B cell (primary cell): ENCODE measurements around the gene PARK7. TPM values are rescaled to one million over a fixed set of nuclear protein-coding genes. Genes with fewer than 3 reads are reported as not detected.

Source experiments
- ATAC-seq: fragments of 200-7000 bp; cut with Tn5 transposase; one replicate; pipeline ENCODE4 v1.10.0; 2021; ENCODE audit warnings: low read depth, mild to moderate bottlenecking, moderate number of reproducible peaks, moderate library complexity
- CTCF ChIA-PET: fragments of 350-600 bp; sonication (Branson Sonifier 250); formaldehyde crosslinking; loops from one replicate; lab custom pipeline; 2021; ENCODE audit warnings: antibody characterized with exemption, inconsistent platforms; lab: Charles Lee
- POLR2A ChIA-PET: fragments of 350-600 bp; sonication (Branson Sonifier 250); formaldehyde crosslinking; loops from one replicate; lab custom pipeline; 2021; ENCODE audit warnings: antibody characterized with exemption; lab: Charles Lee
- DNase-seq: peaks from one replicate; pipeline ENCODE4 v3.0.0; 2013
- H2AFZ ChIP-seq: 2 replicates; pipeline ENCODE4 v1.6.1; 2012; ENCODE audit warnings: mild to moderate bottlenecking, low read depth, low read length; ENCODE audit not compliant: insufficient read depth, poor library complexity, severe bottlenecking
- H3K27ac ChIP-seq, 2 donors: 1 replicate in 1 of 2; 2 replicates in 1 of 2; pipeline ENCODE4 v1.5.1; 2012 to 2013; ENCODE audit warnings: low read length in 2 of 2, mild to moderate bottlenecking in 2 of 2, moderate library complexity in 1 of 2
- H3K27me3 ChIP-seq, 4 experiments: fragments of 200-600 bp in 1 of 4; sonication (generic) in 1 of 4; replicated peaks in 1 of 4; 1 replicate in 2 of 4; 2 replicates in 2 of 4; pipeline versions ENCODE4 v1.6.1 to v1.7.0; 2013 to 2016; ENCODE audit warnings: low read length in 3 of 4, mild to moderate bottlenecking in 2 of 4, mixed read lengths in 1 of 4, moderate library complexity in 1 of 4; ENCODE audit not compliant: insufficient read depth in 4 of 4, control insufficient read depth in 3 of 4; ENCODE audit errors: control extremely low read depth in 1 of 4
- H3K36me3 ChIP-seq, 2 experiments: replicated peaks in 1 of 2; 1 replicate in 1 of 2; 2 replicates in 1 of 2; pipeline versions ENCODE4 v1.6.1 to v1.7.1; 2013; ENCODE audit warnings: low read length in 1 of 2; ENCODE audit not compliant: insufficient read depth in 2 of 2, control insufficient read depth in 1 of 2; ENCODE audit errors: control extremely low read depth in 1 of 2, extremely low read depth in 1 of 2
- H3K4me1 ChIP-seq, 2 donors: fragments of 200-600 bp in 1 of 2; sonication (generic) in 1 of 2; 1 replicate in 1 of 2; 2 replicates in 1 of 2; pipeline versions ENCODE4 v1.5.1 to v1.6.1; 2013 to 2017; ENCODE audit warnings: low read length in 2 of 2; ENCODE audit not compliant: control insufficient read depth in 2 of 2, insufficient read depth in 2 of 2
- H3K4me2 ChIP-seq: replicated peaks from 2 replicates; pipeline ENCODE3; 2012; ENCODE audit warnings: mild to moderate bottlenecking, low read depth, low read length; ENCODE audit not compliant: poor library complexity, severe bottlenecking
- H3K4me3 ChIP-seq, 5 experiments: fragments of 200-600 bp in 1 of 5; sonication (generic) in 1 of 5; 1 replicate in 3 of 5; 2 replicates in 2 of 5; pipeline versions ENCODE4 v1.5.1 to v1.7.0; 2011 to 2016; ENCODE audit warnings: low read length in 4 of 5, mild to moderate bottlenecking in 4 of 5, low read depth in 2 of 5, control low read depth in 1 of 5, moderate library complexity in 1 of 5; ENCODE audit not compliant: insufficient read depth in 1 of 5; ENCODE audit errors: control extremely low read depth in 1 of 5, extremely low read depth in 1 of 5
- H3K79me2 ChIP-seq: fragments of 200-600 bp; sonication (generic); one replicate; pipeline ENCODE4 v1.6.0; 2016; ENCODE audit warnings: low read length; ENCODE audit not compliant: control insufficient read depth, insufficient read depth
- H3K9ac ChIP-seq: fragments of 200-600 bp; sonication (generic); 2 replicates; pipeline ENCODE4 v1.6.1; 2017; ENCODE audit warnings: mild to moderate bottlenecking, low read length, moderate library complexity
- H3K9me3 ChIP-seq, 3 donors: one replicate each; pipeline versions ENCODE4 v1.6.1 to v1.7.1; 2013; ENCODE audit warnings: low read length in 2 of 3; ENCODE audit not compliant: control insufficient read depth in 2 of 3, insufficient read depth in 1 of 3; ENCODE audit errors: control extremely low read depth in 1 of 3
- H4K20me1 ChIP-seq: 2 replicates; pipeline ENCODE4 v1.6.0; 2012; ENCODE audit warnings: mild to moderate bottlenecking, low read length; ENCODE audit not compliant: insufficient read depth, control insufficient read depth, poor library complexity, severe bottlenecking
- H3K27ac Mint-ChIP-seq: one replicate; pipeline ENCODE4 v1.8.0; 2021; ENCODE audit warnings: mixed read lengths
- H3K27me3 Mint-ChIP-seq: one replicate; pipeline ENCODE4 v1.8.0; 2021; ENCODE audit warnings: mixed read lengths
- H3K4me1 Mint-ChIP-seq: one replicate; pipeline ENCODE4 v1.8.0; 2021; ENCODE audit warnings: mixed read lengths
- H3K4me3 Mint-ChIP-seq: one replicate; pipeline ENCODE4 v1.8.0; 2021; ENCODE audit warnings: mixed read lengths
- H3K9me3 Mint-ChIP-seq: one replicate; pipeline ENCODE4 v1.8.0; 2022; ENCODE audit warnings: mixed read lengths; ENCODE audit not compliant: insufficient read depth
- CTCF ChIP-seq: fragments of 200-600 bp; IDR thresholded peaks from one replicate; pipeline ENCODE4 v1.8.0; 2022; ENCODE audit warnings: antibody characterized with exemption, mild to moderate bottlenecking
- EZH2 ChIP-seq: IDR thresholded peaks from 2 replicates; pipeline ENCODE4 v1.6.1; 2012; ENCODE audit warnings: borderline replicate concordance, low read depth, mild to moderate bottlenecking, moderate library complexity, low read length; ENCODE audit not compliant: insufficient read depth, poor library complexity, severe bottlenecking
- WGBS: methylation state at CpG from one replicate; pipeline ENCODE4 v1.1.5; 2013; ENCODE audit warnings: missing lambda C conversion rate; ENCODE audit not compliant: insufficient coverage; 5-methylcytosine and 5-hydroxymethylcytosine counted together
- intact Hi-C: fragments of 100-400 bp; cut with micrococcal nuclease; formaldehyde crosslinking; loops from one replicate; pipeline ENCODE4 v1.10.0; 2022
- polyA plus RNA-seq: library from polyadenylated mRNA; depleted of rRNA; stranded (reverse); fragments of >200 nt; gene quantifications from 2 replicates; pipeline ENCODE4 v1.2.3, GENCODE V29; 2012
- total RNA-seq, 2 donors: library from RNA; stranded (reverse); fragments of 120-200 nt in 1 of 2; gene quantifications; 1 replicate in 1 of 2; 2 replicates in 1 of 2; pipeline versions ENCODE4 v1.2.3 to v1.2.4, GENCODE V29; 2013 to 2022

Gene PARK7
- total and polyA plus RNA-seq, 2 donors (not counting 1 experiment from before 2014, with no cell fraction given), result 63.9 to 118 TPM

- H3K4me3 Mint-ChIP-seq, result peak overlapping the region; percentile 90
- CTCF ChIA-PET, result interaction anchor here (1.2 kb wide), 2 partner anchors 8 to 322 kb away, joined by 3 read pairs; no protein-coding TSS in a partner anchor
These were observed 65.7 kb downstream of the PARK7 start for GRCh38 chr1:8026976-8027747.

More at GRCh38 chr1:8026976-8027747, 65.7 kb downstream of the PARK7 start:
- ATAC-seq (no peak), DNase-seq (no peak)
- peak overlapping the region; percentile 89 for H2AFZ ChIP-seq
- H3K9ac ChIP-seq, result no peak overlapping the region
- H3K27ac Mint-ChIP-seq, result peak overlapping the region; percentile 72
- peaks cover 24% of the 10 kb centered on the region for H3K27me3 Mint-ChIP-seq
- H4K20me1 ChIP-seq, result no peaks in the 10 kb centered on the region
- no peaks in the 10 kb centered on the region for H3K9me3 Mint-ChIP-seq
- H3K4me1 ChIP-seq, result peaks cover 11 to 16% of the 10 kb centered on the region in 2 donors
- intact Hi-C loops, result loop anchor here (1.0 to 2.0 kb wide), 2 partner anchors 291 to 852 kb away; partner anchors contain the start of genes ENO1 and SLC45A1
- H3K4me3 ChIP-seq, result peak overlapping the region in 2 of 5 experiments; percentile 48 to 60
- H3K9me3 ChIP-seq, result peaks cover 0 to 6% (median 0%) of the 10 kb centered on the region in 3 donors
- peak overlapping the region; percentile 84 for H3K4me2 ChIP-seq
- peaks cover 5 to 25% (median 15%) of the 10 kb centered on the region in 4 experiments for H3K27me3 ChIP-seq
- POLR2A ChIA-PET, result no interaction called here
- 95% methylated on average over 13 of the region's 25 CpGs for WGBS
- H3K27ac ChIP-seq, result no peak overlapping the region
- H3K79me2 ChIP-seq, result no peaks in the 10 kb centered on the region
- H3K36me3 ChIP-seq, result no peaks in the 10 kb centered on the region
- peaks cover 10% of the 10 kb centered on the region for H3K4me1 Mint-ChIP-seq
- TF ChIP-seq EZH2 (no peak), CTCF (no peak)
